ENCODE measurements around the gene EFCAB6.

EFCAB6 gene

GRCh38 chr22:43774318-43774915 is 37.7 kb downstream of the EFCAB6 start:
- TF ChIP-seq CTCF (IDR thresholded peaks at IDR 0.05; ENCODE audit: low read depth, low read length, poor library complexity, severe bottlenecking) (no peak), EZH2phosphoT487 (IDR thresholded peaks at IDR 0.05; ENCODE audit: borderline replicate concordance, low read length) (no peak)
- Histone ChIP-seq H3K4me1 (ENCODE audit: control insufficient read depth, low read length) (no peaks in the 10 kb centered on the region), H3K9me3 (ENCODE audit: control insufficient read depth, insufficient read depth, low read length) (no peaks in the 10 kb centered on the region)

GRCh38 chr22:43772831-43773230 is 39.3 kb downstream of the EFCAB6 start:
- Histone ChIP-seq H3K4me3 (ENCODE audit: low read length) (no peak overlapping the region), H3K36me3 (ENCODE audit: control insufficient read depth, low read length) (no peaks in the 10 kb centered on the region)

More at GRCh38 chr22:43774318-43774915, 37.7 kb downstream of the EFCAB6 start:
- Histone ChIP-seq H3K36me3 (ENCODE audit: control insufficient read depth, low read length) (no peaks in the 10 kb centered on the region), H3F3A (ENCODE audit: control insufficient read depth, insufficient read depth) (no peaks in the 10 kb centered on the region), H3K9me2 (replicated peaks; ENCODE audit: control insufficient read depth, low read length) (no peaks in the 10 kb centered on the region), H3K27me3 (ENCODE audit: control insufficient read depth, low read length) (0 out of 2 replicates have a peak, but pooled peaks cover 3% of the 10 kb centered on the region), H3K27ac (ENCODE audit: low read depth, low read length) (no peak overlapping the region), H3K79me2 (ENCODE audit: control insufficient read depth, low read length) (no peaks in the 10 kb centered on the region), H4K20me1 (ENCODE audit: control insufficient read depth, insufficient read depth, low read depth, low read length) (no peaks in the 10 kb centered on the region), H3K4me3 (ENCODE audit: low read length) (no peak overlapping the region), H3K4me2 (ENCODE audit: low read length) (no peak overlapping the region)

GRCh38 chr22:43755452-43755851 is 56.7 kb downstream of the EFCAB6 start:
- Histone ChIP-seq H3K27me3 (ENCODE audit: control insufficient read depth, low read length) (peaks cover 2% of the 10 kb centered on the region; the same call in 1 of the 2 replicates), H3K79me2 (ENCODE audit: control insufficient read depth, low read length) (no peaks in the 10 kb centered on the region), H3K4me2 (ENCODE audit: low read length) (no peak overlapping the region), H3F3A (ENCODE audit: control insufficient read depth, insufficient read depth) (no peaks in the 10 kb centered on the region), H3K9me2 (replicated peaks; ENCODE audit: control insufficient read depth, low read length) (no peaks in the 10 kb centered on the region), H3K4me3 (ENCODE audit: low read length) (no peak overlapping the region), H4K20me1 (ENCODE audit: control insufficient read depth, insufficient read depth, low read depth, low read length) (no peaks in the 10 kb centered on the region), H3K4me1 (ENCODE audit: control insufficient read depth, low read length) (no peaks in the 10 kb centered on the region), H3K36me3 (ENCODE audit: control insufficient read depth, low read length) (no peaks in the 10 kb centered on the region), H3K27ac (ENCODE audit: low read depth, low read length) (no peak overlapping the region), H3K9me3 (ENCODE audit: control insufficient read depth, insufficient read depth, low read length) (no peaks in the 10 kb centered on the region)
- no peak for TF ChIP-seq CTCF (IDR thresholded peaks at IDR 0.05; ENCODE audit: low read depth, low read length, poor library complexity, severe bottlenecking)
- TF ChIP-seq EZH2phosphoT487 (IDR thresholded peaks at IDR 0.05; ENCODE audit: borderline replicate concordance, low read length) = no peak

More at GRCh38 chr22:43772831-43773230, 39.3 kb downstream of the EFCAB6 start:
- Histone ChIP-seq H3K4me2 (ENCODE audit: low read length) (no peak overlapping the region), H3K9me2 (replicated peaks; ENCODE audit: control insufficient read depth, low read length) (no peaks in the 10 kb centered on the region), H3K27me3 (ENCODE audit: control insufficient read depth, low read length) (no peaks in the 10 kb centered on the region), H3K27ac (ENCODE audit: low read depth, low read length) (no peak overlapping the region), H3F3A (ENCODE audit: control insufficient read depth, insufficient read depth) (no peaks in the 10 kb centered on the region), H4K20me1 (ENCODE audit: control insufficient read depth, insufficient read depth, low read depth, low read length) (no peaks in the 10 kb centered on the region), H3K9me3 (ENCODE audit: control insufficient read depth, insufficient read depth, low read length) (no peaks in the 10 kb centered on the region), H3K79me2 (ENCODE audit: control insufficient read depth, low read length) (no peaks in the 10 kb centered on the region), H3K4me1 (ENCODE audit: control insufficient read depth, low read length) (no peaks in the 10 kb centered on the region)
- TF ChIP-seq EZH2phosphoT487 (IDR thresholded peaks at IDR 0.05; ENCODE audit: borderline replicate concordance, low read length) (no peak), CTCF (IDR thresholded peaks at IDR 0.05; ENCODE audit: low read depth, low read length, poor library complexity, severe bottlenecking) (no peak)

Data from DOHH2 (cell line).